WERI-Rb-1 (cell line): ENCODE measurements around the gene TRUB2.

ENCODE experiments used
- DNase-seq: peaks from one replicate; pipeline ENCODE4 v3.0.0-alpha.2; 2020
- H3K27ac ChIP-seq: fragments of 250-450 bp; sonication (Bioruptor Pico); 2 replicates; pipeline ENCODE4 v1.5.1; 2020; ENCODE audit warnings: mild to moderate bottlenecking, moderate library complexity
- H3K27me3 ChIP-seq: fragments of 250-450 bp; sonication (Bioruptor Pico); 2 replicates; pipeline ENCODE4 v1.5.1; 2021; ENCODE audit warnings: mild to moderate bottlenecking, low read depth, moderate library complexity; ENCODE audit not compliant: insufficient read depth, severe bottlenecking
- H3K36me3 ChIP-seq: fragments of 250-450 bp; sonication (Bioruptor Pico); 2 replicates; pipeline ENCODE4 v1.5.1; 2020; ENCODE audit warnings: mild to moderate bottlenecking, moderate library complexity
- H3K4me3 ChIP-seq: 2 replicates; pipeline ENCODE4 v1.5.1; 2011; ENCODE audit warnings: low read depth, mild to moderate bottlenecking, control low read depth, low read length
- H3K9me3 ChIP-seq: fragments of 250-450 bp; sonication (Bioruptor Pico); 2 replicates; pipeline ENCODE4 v1.5.1; 2021; ENCODE audit warnings: mild to moderate bottlenecking, moderate library complexity; ENCODE audit not compliant: severe bottlenecking
- TF ChIP-seq, protein P1 (sequence below): IDR thresholded peaks from 2 replicates; pipeline ENCODE4 v1.5.1; 2011; ENCODE audit warnings: low read depth, mild to moderate bottlenecking, control low read depth, inconsistent platforms, low read length

Gene TRUB2

GRCh38 chr9:128275198-128276007 is 46.8 kb downstream of the TRUB2 start, which contains the start of gene GOLGA2:
TSS of gene GOLGA2 (minus strand) at chr9:128276007. CDS start at chr9:128275976, 31 bp downstream.
- peak within 1 kb of the TSS; percentile 94 for H3K4me3 ChIP-seq

GRCh38 chr9:128274245-128274644 is 48.0 kb downstream of the TRUB2 start:
- H3K27ac ChIP-seq, result no peak overlapping the region
- H3K27me3 ChIP-seq, result no peaks in the 10 kb centered on the region
- H3K36me3 ChIP-seq, result peaks cover 27% of the 10 kb centered on the region
- DNase-seq, result no peak
- TF ChIP-seq, protein P1, sequence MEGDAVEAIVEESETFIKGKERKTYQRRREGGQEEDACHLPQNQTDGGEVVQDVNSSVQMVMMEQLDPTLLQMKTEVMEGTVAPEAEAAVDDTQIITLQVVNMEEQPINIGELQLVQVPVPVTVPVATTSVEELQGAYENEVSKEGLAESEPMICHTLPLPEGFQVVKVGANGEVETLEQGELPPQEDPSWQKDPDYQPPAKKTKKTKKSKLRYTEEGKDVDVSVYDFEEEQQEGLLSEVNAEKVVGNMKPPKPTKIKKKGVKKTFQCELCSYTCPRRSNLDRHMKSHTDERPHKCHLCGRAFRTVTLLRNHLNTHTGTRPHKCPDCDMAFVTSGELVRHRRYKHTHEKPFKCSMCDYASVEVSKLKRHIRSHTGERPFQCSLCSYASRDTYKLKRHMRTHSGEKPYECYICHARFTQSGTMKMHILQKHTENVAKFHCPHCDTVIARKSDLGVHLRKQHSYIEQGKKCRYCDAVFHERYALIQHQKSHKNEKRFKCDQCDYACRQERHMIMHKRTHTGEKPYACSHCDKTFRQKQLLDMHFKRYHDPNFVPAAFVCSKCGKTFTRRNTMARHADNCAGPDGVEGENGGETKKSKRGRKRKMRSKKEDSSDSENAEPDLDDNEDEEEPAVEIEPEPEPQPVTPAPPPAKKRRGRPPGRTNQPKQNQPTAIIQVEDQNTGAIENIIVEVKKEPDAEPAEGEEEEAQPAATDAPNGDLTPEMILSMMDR, result no peak
- H3K4me3 ChIP-seq, result no peak overlapping the region
- H3K9me3 ChIP-seq, result no peaks in the 10 kb centered on the region

More at GRCh38 chr9:128275198-128276007, 46.8 kb downstream of the TRUB2 start, which contains the start of gene GOLGA2:
- TF ChIP-seq, protein P1, result no peak
- Histone ChIP-seq H3K27ac (peak within 1 kb of the TSS; percentile 77), H3K36me3 (peaks cover 27% of the 10 kb centered on the region), H3K9me3 (no peaks in the 10 kb centered on the region), H3K27me3 (no peaks in the 10 kb centered on the region)
- DNase-seq, result no peak

- no peaks in the 10 kb centered on the region for H3K27me3 ChIP-seq
- TF ChIP-seq, protein P1, result no peak
- no peak for DNase-seq
- H3K36me3 ChIP-seq, result peaks cover 40% of the 10 kb centered on the region
- no peak overlapping the region for H3K4me3 ChIP-seq
- H3K27ac ChIP-seq, result no peak overlapping the region
- H3K9me3 ChIP-seq, result no peaks in the 10 kb centered on the region
Measured at GRCh38 chr9:128271512-128271911, 50.7 kb downstream of the TRUB2 start.

DNA sequence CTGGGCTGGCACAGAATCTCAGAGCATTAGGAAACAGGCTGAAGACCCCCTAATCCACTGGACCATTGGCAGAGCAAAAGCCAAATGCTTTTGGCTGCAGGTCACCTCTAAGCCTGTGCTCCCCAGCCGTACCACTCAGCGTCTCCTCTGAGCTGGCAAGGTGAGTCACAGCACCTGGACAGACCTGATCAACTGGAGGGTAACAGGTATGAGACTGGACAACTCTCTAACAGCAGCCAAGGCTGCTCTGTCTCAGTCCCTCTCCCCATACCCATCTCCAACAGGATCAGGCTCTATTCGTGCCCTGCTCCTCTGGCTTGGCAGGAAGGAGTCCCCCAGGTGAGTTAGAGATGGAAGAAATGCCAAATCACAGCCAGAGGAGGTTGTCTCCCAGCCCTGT is 51.1 kb downstream of the TRUB2 start:
- no peaks in the 10 kb centered on the region for H3K27me3 ChIP-seq
- no peak for DNase-seq
- TF ChIP-seq, protein P1, result no peak
- no peak overlapping the region for H3K27ac ChIP-seq
- no peaks in the 10 kb centered on the region for H3K9me3 ChIP-seq
- peaks cover 40% of the 10 kb centered on the region for H3K36me3 ChIP-seq
- H3K4me3 ChIP-seq, result no peak overlapping the region

DNA sequence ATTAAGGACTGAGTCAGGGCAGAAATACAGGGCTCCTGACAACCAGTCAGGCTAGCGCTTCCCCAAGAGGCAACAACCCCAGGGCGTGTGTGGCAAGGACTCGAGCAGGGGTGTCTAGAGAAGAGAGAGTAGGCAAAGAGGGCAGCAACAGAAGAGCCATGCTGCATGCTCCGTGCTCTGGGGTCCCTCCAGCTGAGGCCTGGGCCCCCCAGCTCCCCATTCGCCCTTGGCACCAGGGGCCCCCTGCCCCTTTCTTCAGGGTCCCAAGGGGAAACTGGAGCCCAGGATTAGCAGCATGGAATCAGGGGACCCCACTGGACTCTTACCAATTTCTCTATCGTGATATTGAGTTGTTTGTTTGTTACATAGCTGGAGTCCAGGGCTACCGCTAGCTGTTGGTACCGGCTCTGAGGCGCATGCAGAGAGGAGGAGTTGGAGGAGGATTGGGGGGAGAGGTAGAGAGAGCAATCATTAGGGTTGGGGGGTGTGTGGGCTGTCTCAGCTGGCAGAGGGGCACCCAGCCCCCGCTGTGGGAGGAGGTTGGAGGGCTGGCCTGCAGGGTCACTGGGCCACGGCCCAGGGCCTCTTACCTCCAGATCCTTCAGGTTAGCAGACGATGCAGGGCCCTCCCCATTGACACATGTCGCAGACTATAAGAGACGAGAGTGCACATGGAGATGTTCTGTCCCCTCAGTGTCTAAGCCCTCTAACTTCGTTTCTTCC is 55.2 kb downstream of the TRUB2 start:
- TF ChIP-seq, protein P1, result no peak
- H3K27ac ChIP-seq, result no peak overlapping the region
- H3K9me3 ChIP-seq, result peaks cover 2% of the 10 kb centered on the region
- no peak overlapping the region for H3K4me3 ChIP-seq
- DNase-seq, result no peak
- no peaks in the 10 kb centered on the region for H3K27me3 ChIP-seq
- peaks cover 47% of the 10 kb centered on the region for H3K36me3 ChIP-seq
